ENCODE results near the gene TRUB2.

Gene TRUB2

DNA sequence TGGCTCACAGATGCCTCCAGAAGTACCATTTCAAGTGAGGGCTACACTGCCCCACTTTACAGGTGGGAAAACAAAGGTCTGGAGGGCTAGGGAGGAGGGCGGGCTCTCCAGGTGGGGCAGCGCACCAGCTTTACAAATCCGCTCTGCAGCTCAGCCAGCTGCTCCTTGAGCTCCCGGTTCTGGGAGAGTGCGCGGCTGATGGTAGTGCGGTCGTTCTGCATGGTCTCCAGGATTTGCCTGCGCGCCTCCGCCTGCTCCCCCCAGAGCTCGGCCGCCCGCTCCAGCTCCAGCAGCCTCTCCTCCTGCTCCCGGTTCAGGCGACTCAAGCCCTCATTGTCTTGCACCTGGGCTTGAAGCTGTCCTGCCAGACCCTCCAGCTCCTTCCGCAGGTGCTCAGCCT, 61.9 kb downstream of the TRUB2 start:
- no peak for DNase-seq

DNA sequence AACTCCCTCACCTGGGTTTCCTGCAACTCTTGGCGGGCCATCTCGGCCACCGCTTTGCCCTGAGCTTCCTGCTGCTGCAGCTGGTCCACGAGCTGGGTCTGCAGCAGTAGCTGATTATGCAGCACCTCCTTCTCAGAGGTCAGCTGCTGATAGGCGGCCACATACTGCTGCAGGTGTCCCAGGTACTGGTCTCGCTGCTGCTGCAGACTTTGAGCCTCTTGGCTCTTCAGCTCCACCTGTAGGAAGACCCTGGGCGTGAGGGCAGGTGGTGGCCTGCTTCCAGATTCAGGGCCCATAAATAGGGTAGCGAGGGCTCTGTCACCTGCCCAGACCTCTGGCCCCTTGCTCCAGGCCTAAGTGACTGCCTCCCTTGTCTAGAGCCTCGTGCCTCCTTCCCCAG, 63.1 kb downstream of the TRUB2 start:
- DNase-seq, result no peak

DNA sequence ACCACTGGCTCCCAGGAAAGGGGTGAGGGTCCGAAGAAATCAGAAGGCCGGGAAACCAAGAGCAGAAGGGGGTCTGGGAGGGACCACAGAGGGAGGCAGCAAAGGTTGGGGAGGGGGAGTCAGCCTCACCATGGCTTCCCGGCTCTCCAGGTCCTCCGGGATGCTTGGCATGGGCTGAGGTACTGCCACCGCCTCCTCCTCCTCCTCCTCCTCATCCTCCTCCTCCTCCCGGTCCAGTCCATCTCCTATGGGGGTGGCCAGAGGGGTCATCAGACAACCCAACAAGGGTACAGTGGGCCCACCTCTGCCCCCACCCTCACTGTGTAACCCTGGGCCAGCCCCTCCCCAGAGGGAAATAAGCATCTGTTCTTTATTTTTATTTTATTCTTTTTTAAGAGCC, 63.9 kb downstream of the TRUB2 start:
- DNase-seq, result no peak

DNA sequence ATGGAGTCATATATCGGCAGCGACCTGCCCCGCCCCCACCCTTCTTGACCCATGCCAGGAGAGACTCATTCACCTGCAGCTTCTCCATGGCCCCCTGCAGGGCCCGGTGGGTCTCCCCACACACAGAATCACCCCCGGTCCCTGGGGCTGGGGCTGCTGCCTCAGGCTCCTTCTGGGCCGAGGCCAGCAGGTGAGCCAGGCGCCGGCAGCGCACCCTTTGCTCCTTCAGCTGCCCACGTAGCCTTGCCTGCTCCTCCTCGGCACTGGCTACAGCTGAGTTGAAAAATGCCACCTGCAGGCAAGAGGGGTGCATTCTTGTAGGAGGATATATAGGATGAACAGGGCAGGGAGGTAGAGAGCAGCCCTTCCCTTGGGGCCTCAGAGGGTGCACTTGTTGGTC, 64.3 kb downstream of the TRUB2 start:
- DNase-seq, result no peak

DNA sequence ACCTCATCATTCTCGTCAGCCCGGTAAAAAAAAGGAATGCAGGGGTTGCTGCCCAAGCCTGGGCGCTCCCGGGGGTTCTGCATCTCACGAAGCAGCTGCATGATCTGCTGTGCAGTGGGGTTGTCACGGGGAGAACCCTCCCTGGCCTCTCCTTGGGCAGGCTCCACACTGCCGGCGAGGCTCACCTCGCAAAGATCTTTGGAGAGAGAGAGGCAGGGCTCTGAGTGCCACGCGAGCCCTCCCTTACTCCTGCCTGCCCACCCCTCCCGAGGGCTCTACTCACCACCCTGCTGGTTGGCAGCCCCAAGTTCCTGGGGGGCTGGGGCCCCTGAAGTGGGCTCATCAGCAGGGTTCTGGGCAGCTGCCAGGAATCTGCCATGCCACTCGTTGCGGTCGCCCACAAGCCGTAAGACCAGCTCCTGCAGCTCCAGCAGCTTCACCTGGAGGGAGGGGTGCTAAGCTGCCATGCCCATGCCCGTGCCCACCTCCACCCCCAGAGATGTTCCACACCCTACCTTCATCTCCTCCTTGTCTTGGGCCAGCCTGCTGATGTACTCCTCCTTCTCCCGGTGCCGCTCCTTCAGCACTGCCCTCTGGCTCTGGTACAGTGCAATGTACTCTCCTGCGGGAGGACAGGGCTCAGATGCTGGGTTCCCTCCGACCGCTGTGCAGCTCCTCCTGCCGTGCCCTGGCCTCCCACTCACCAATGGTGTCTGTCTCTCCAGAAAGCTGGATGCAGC, 65.0 kb downstream of the TRUB2 start:
- no peak for DNase-seq
